OCI-LY1 (cell line): Measurements from ENCODE around the gene SLC12A8.

Experiments
- CTCF ChIP-seq: fragments of 200-600 bp; sonication (generic), shearing (Covaris generic); IDR thresholded peaks from 2 replicates; pipeline ENCODE4 v1.5.1; 2017; ENCODE audit warnings: mild to moderate bottlenecking, antibody characterized with exemption, low read length, moderate library complexity, mixed read lengths
- EZH2 ChIP-seq: fragments of 200-600 bp; sonication (generic), shearing (Covaris generic); IDR thresholded peaks from 2 replicates; pipeline ENCODE4 v1.8.0; 2017; ENCODE audit warnings: borderline replicate concordance, mixed run types, mild to moderate bottlenecking, antibody characterized with exemption, low read length, moderate library complexity, mixed read lengths

- no peak for TF ChIP-seq CTCF
- TF ChIP-seq EZH2, result no peak
Measured at GRCh38 chr3:125212509-125213363, at the start of gene SLC12A8.
